BE2C (cell line): Measurements from ENCODE around the gene SPATA2L.

Experiments
- DNase-seq: peaks from one replicate; pipeline ENCODE4 v3.0.0-alpha.2; 2020
- H3K27me3 ChIP-seq: fragments of 250-450 bp; sonication (Bioruptor Pico); 2 replicates; pipeline ENCODE4 v1.5.1; 2020; ENCODE audit warnings: mild to moderate bottlenecking
- H3K36me3 ChIP-seq: fragments of 250-450 bp; sonication (Bioruptor Pico); 2 replicates; pipeline ENCODE4 v1.5.1; 2020; ENCODE audit warnings: mild to moderate bottlenecking
- H3K4me1 ChIP-seq: fragments of 250-450 bp; sonication (Bioruptor Pico); 2 replicates; pipeline ENCODE4 v1.5.1; 2020
- H3K4me3 ChIP-seq: 2 replicates; pipeline ENCODE4 v1.5.1; 2011; ENCODE audit warnings: low read depth, low read length
- H3K9me3 ChIP-seq: fragments of 250-450 bp; sonication (Bioruptor Pico); 2 replicates; pipeline ENCODE4 v1.5.1; 2020
- TF ChIP-seq, protein P1 (sequence below): IDR thresholded peaks from 2 replicates; pipeline ENCODE4 v1.5.1; 2012; ENCODE audit warnings: mild to moderate bottlenecking, low read depth, low read length

SPATA2L gene

DNA sequence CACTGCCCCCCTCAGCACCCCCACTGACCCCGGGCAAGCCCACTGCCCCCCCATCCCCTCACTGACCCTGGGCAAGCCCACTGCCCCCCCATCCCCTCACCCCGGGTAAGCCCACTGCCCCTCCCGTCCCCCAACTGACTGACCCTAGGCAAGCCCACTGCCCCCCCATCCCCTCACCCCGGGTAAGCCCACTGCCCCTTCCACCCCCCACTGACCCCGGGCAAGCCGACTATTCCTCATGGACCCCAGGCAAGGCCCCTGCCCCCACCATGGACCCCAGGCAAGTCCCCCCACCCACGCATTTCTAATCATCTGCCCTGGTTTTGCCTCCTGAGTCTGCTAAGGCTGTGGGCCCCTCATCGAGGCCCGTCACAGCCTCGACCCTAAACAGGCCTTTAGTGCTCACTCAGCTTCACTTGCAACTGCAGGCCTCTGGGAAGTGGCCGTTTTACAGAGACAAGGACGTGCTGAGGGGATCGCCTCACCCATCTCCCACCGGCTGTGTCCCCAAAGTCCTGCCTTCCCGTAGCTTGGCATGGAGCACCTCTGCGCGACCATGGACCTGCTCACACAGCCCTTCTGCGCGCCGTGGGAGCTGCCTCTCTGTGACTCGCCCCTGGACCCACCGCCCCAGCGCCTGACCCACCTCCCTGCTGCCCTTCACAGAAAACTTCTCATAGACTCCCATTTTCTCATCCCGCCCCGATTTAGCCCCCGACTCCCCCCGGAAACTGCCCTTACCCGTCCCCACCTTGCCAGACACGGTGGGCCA, 15.6 kb upstream of the SPATA2L start:
- H3K4me1 ChIP-seq = no peaks in the 10 kb centered on the region
- H3K27me3 ChIP-seq = no peaks in the 10 kb centered on the region
- no peak for DNase-seq
- no peaks in the 10 kb centered on the region for H3K9me3 ChIP-seq
- TF ChIP-seq, protein P1, sequence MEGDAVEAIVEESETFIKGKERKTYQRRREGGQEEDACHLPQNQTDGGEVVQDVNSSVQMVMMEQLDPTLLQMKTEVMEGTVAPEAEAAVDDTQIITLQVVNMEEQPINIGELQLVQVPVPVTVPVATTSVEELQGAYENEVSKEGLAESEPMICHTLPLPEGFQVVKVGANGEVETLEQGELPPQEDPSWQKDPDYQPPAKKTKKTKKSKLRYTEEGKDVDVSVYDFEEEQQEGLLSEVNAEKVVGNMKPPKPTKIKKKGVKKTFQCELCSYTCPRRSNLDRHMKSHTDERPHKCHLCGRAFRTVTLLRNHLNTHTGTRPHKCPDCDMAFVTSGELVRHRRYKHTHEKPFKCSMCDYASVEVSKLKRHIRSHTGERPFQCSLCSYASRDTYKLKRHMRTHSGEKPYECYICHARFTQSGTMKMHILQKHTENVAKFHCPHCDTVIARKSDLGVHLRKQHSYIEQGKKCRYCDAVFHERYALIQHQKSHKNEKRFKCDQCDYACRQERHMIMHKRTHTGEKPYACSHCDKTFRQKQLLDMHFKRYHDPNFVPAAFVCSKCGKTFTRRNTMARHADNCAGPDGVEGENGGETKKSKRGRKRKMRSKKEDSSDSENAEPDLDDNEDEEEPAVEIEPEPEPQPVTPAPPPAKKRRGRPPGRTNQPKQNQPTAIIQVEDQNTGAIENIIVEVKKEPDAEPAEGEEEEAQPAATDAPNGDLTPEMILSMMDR = no peak
- no peaks in the 10 kb centered on the region; the same call in 1 of the 2 replicates for H3K36me3 ChIP-seq
- no peak overlapping the region for H3K4me3 ChIP-seq

- TF ChIP-seq, protein P1 = no peak
- H3K4me3 ChIP-seq = no peak overlapping the region
- H3K36me3 ChIP-seq = no peaks in the 10 kb centered on the region; the same call in 1 of the 2 replicates
- H3K4me1 ChIP-seq = no peaks in the 10 kb centered on the region
- no peaks in the 10 kb centered on the region for H3K27me3 ChIP-seq
- no peaks in the 10 kb centered on the region for H3K9me3 ChIP-seq
- no peak for DNase-seq
These were observed 15.0 kb upstream of the SPATA2L start for GRCh38 chr16:89716493-89716892.

- H3K36me3 ChIP-seq = no peaks in the 10 kb centered on the region; the same call in 1 of the 2 replicates
- peak overlapping the region; percentile 69 for H3K4me3 ChIP-seq
- TF ChIP-seq, protein P1 = no peak
- H3K9me3 ChIP-seq = no peaks in the 10 kb centered on the region
- no peak for DNase-seq
- peaks cover 3% of the 10 kb centered on the region; the same call in 1 of the 2 replicates for H3K4me1 ChIP-seq
- H3K27me3 ChIP-seq = no peaks in the 10 kb centered on the region
These were observed 10.8 kb upstream of the SPATA2L start for GRCh38 chr16:89712274-89712781.

DNA sequence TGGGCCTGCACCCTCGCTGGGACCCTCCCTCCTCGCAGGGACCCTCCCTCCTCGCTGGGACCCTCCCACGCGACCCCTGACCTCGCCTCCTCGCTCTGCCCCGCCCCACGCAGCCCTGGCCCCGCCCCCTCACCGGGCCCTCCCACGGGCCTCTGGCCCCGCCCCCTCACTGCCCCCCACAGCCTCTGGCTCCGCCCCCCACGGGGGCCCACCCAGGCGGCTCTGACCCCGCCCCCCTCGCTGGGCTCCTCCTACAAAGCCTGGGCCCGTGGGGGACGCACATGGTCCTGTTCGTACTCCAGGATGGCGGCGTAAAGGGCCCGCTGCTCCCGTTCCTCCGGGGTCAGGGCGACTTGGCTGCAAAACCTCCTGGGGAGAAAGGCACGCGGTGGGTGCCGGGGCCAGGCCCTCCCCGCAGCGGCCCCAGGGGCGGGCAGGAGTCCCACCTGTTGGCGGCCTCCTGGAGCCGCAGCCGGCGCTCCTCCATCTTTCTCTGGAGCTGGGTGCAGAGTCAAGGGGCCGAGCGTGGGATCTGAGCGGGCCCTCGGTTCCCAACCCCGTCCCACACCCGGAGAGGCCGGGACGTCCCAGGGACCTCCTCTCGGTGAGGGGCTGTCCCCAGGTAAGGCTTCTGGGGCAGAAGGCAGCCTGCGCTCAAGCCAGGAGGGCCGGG, 10.2 kb upstream of the SPATA2L start:
- H3K36me3 ChIP-seq = no peaks in the 10 kb centered on the region; the same call in 1 of the 2 replicates
- peak overlapping the region; percentile 69 for H3K4me3 ChIP-seq
- no peaks in the 10 kb centered on the region for H3K27me3 ChIP-seq
- TF ChIP-seq, protein P1 = no peak
- no peaks in the 10 kb centered on the region for H3K9me3 ChIP-seq
- peaks cover 3% of the 10 kb centered on the region; the same call in 1 of the 2 replicates for H3K4me1 ChIP-seq
- peak; percentile 88 for DNase-seq

- no peaks in the 10 kb centered on the region for H3K36me3 ChIP-seq
- TF ChIP-seq, protein P1 = no peak
- H3K9me3 ChIP-seq = no peaks in the 10 kb centered on the region
- no peaks in the 10 kb centered on the region for H3K27me3 ChIP-seq
- H3K4me3 ChIP-seq = no peak overlapping the region
- peaks cover 3% of the 10 kb centered on the region; the same call in 1 of the 2 replicates for H3K4me1 ChIP-seq
- no peak for DNase-seq
These were observed 9.4 kb upstream of the SPATA2L start for GRCh38 chr16:89710709-89711564.
